Breast epithelium (tissue), 4 donors: ENCODE measurements around the gene SFXN1. TPM values are rescaled to one million over a fixed set of nuclear protein-coding genes. Genes with fewer than 3 reads are reported as not detected.

Experiments
- DNase-seq, 2 donors: peaks; one replicate each; pipeline ENCODE4 v3.0.0-alpha.2; 2019; ENCODE audit warnings: low spot score in 2 of 2
- H3K27ac ChIP-seq, 2 donors: fragments of 200-600 bp; sonication (generic) in 1 of 2; one replicate each; pipeline ENCODE4 v1.5.1; 2016 to 2019; ENCODE audit warnings: mild to moderate bottlenecking in 1 of 2
- H3K27me3 ChIP-seq, 2 donors: fragments of 200-600 bp; sonication (generic) in 1 of 2; one replicate each; pipeline versions ENCODE4 v1.5.1 to v1.6.0; 2017 to 2019; ENCODE audit warnings: control low read depth in 1 of 2, mild to moderate bottlenecking in 1 of 2
- H3K36me3 ChIP-seq: fragments of 200-600 bp; one replicate; pipeline ENCODE4 v1.5.1; 2019
- H3K4me1 ChIP-seq, 2 donors: fragments of 200-600 bp; sonication (generic); one replicate each; pipeline ENCODE4 v1.5.1; 2016 to 2019; ENCODE audit warnings: control low read depth in 1 of 2
- H3K4me3 ChIP-seq, 3 donors: fragments of 200-600 bp; sonication (generic); 1 replicate in 2 of 3; 2 replicates in 1 of 3; pipeline ENCODE4 v1.5.1; 2016 to 2019; ENCODE audit warnings: mild to moderate bottlenecking in 3 of 3, moderate library complexity in 2 of 3
- H3K9me3 ChIP-seq, 2 donors: fragments of 200-600 bp; sonication (generic) in 1 of 2; one replicate each; pipeline ENCODE4 v1.5.1; 2016 to 2019; ENCODE audit warnings: control low read depth in 1 of 2
- CTCF ChIP-seq, 3 donors: fragments of 450-650 bp; IDR thresholded peaks; one replicate each; pipeline ENCODE4 v1.5.1; 2016 to 2017; ENCODE audit warnings: antibody characterized with exemption in 3 of 3, mild to moderate bottlenecking in 3 of 3, moderate library complexity in 3 of 3
- POLR2A ChIP-seq: fragments of 450-650 bp; IDR thresholded peaks from one replicate; pipeline ENCODE4 v1.6.1; 2016; ENCODE audit warnings: antibody characterized with exemption, mild to moderate bottlenecking, moderate library complexity
- POLR2AphosphoS5 ChIP-seq, 3 donors: sonication (generic); formaldehyde crosslinking; IDR thresholded peaks; one replicate each; pipeline ENCODE4 v1.6.1; 2017; ENCODE audit warnings: antibody characterized with exemption in 3 of 3
- intact Hi-C: fragments of 100-400 bp; cut with DNase I; formaldehyde crosslinking; loops from one replicate; pipeline ENCODE4 v1.15.1; 2023; ENCODE audit warnings: low total_unique reads
- total RNA-seq, 3 donors: library from RNA; depleted of rRNA; stranded (reverse); fragments of >200 nt; gene quantifications; one replicate each; pipeline ENCODE4 v1.1.0, GENCODE V29; 2016

Gene SFXN1
- total RNA-seq, 3 donors from 2014 or later: 16.6 to 30.5 (median 20.9) TPM

DNA sequence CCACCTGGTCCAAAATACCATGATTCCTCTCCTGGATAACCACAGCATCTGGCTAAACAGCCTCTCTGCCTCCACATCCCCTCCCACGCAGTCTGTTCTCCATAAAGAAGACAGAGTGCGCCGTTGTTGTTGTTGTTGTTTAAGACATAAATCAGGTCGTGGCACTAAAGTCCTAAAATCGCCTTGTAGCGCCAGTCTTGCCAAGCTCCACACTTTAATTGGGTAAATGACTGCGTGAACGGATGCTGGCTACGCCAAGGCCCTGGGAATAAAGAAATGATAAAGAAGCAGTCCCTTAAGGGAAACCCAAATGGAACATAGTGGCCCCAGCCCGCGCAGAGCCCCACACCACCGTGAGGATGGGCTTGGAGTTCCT, 364 bp upstream of the SFXN1 start:
- no peak for TF ChIP-seq POLR2AphosphoS5 (IDR thresholded peaks at IDR 0.05)
- no peak for TF ChIP-seq POLR2A
- no peak for TF ChIP-seq CTCF (IDR thresholded peaks at IDR 0.05)
- H3K4me3 ChIP-seq: peak overlapping the region; percentile 90 to 99 (median 95)

DNA sequence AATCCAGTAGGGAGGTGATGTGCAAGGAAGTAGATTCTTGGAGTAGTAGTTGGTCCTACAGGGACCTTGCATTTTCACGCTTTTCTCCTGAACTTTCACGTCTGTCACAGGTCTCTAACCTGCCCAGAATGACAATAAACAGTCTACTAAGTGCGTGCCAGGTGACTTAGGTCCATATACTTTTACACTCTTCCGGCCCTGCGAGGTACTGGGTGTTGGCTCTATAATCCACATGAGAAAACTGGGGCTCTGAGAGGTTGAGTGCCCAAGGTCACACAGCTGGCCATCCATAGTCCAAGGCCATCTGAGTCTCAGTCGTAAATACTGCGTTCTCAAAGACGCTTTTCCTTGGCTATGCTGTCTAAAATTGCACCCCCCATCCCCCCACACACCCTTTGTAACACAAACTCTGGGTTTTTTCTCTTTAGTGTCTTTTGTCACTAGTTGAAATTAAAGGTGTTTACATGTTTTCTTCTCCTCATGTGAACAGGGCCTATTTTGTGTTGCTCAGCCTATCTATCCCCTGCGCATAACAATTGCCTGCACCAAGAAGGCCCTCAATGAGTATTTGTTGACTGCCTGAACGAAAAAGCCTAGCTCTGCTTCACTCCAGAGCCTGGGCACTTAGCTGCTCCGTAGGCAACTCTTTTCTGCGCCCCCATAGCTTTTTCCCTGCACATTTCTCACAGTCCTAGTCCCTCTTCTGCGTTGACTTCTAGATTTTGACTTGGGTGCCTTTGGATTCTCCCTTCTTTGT, 943 bp downstream of the SFXN1 start:
- Histone ChIP-seq H3K27me3 (no peaks in the 10 kb centered on the region), H3K27ac (peak overlapping the region; percentile 73 to 87), H3K36me3 (no peaks in the 10 kb centered on the region), H3K4me1 (peaks cover 7 to 8% of the 10 kb centered on the region in 2 donors), H3K4me3 (peak overlapping the region; percentile 90 to 99 (median 95)), H3K9me3 (no peaks in the 10 kb centered on the region)
- intact Hi-C loops: loop anchor here (5.0 kb wide), 1 partner anchor 1583 kb away; no protein-coding TSS in a partner anchor
- DNase-seq: no peak
- TF ChIP-seq POLR2A (no peak), CTCF (IDR thresholded peaks at IDR 0.05) (no peak), POLR2AphosphoS5 (IDR thresholded peaks at IDR 0.05) (no peak)

More for the DNA sequence above, 364 bp upstream of the SFXN1 start:
- H3K4me1 ChIP-seq: peaks cover 7 to 8% of the 10 kb centered on the region in 2 donors
- H3K27ac ChIP-seq: peak overlapping the region; percentile 73 to 87
- H3K36me3 ChIP-seq: no peaks in the 10 kb centered on the region
- no peaks in the 10 kb centered on the region for H3K9me3 ChIP-seq
- no peak for DNase-seq
- intact Hi-C loops: loop anchor here (5.0 kb wide), 1 partner anchor 1584 kb away; no protein-coding TSS in a partner anchor
- H3K27me3 ChIP-seq: no peaks in the 10 kb centered on the region

GRCh38 chr5:175483337-175483736, 5.0 kb downstream of the SFXN1 start:
- intact Hi-C loops: no loop called here
- no peaks in the 10 kb centered on the region for H3K9me3 ChIP-seq
- no peak for TF ChIP-seq CTCF (IDR thresholded peaks at IDR 0.05)
- TF ChIP-seq POLR2A: no peak
- no peak for TF ChIP-seq POLR2AphosphoS5 (IDR thresholded peaks at IDR 0.05)
- no peak overlapping the region for H3K4me3 ChIP-seq
- H3K36me3 ChIP-seq: no peaks in the 10 kb centered on the region
- H3K27ac ChIP-seq: no peak overlapping the region
- H3K4me1 ChIP-seq: peaks cover 7 to 8% of the 10 kb centered on the region in 2 donors
- no peak for DNase-seq
- no peaks in the 10 kb centered on the region for H3K27me3 ChIP-seq

DNA sequence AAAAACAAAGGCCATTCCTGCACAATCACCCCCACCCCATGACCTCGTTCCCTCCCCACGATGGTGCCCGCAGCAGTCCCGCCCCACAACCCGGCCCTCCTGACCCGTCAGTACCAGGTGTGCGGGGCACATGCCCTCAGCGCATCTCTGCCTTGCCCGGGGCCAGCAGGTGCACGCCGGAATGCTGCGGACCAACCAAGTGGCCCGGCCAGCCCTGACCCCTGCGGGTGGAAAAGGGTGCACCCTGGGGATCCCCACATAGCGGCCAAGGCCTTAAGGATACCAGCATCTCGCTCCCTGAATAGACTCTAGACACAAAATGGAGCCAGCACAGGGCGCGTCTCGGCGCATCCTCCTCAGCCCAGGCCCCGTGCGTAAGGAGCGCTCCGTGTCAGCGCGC, 6.0 kb downstream of the SFXN1 start:
- TF ChIP-seq CTCF (IDR thresholded peaks at IDR 0.05) (no peak), POLR2A (no peak), POLR2AphosphoS5 (IDR thresholded peaks at IDR 0.05) (no peak)
- Histone ChIP-seq H3K27ac (no peak overlapping the region), H3K27me3 (no peaks in the 10 kb centered on the region), H3K9me3 (no peaks in the 10 kb centered on the region), H3K4me3 (no peak overlapping the region), H3K4me1 (peaks cover 4 to 5% of the 10 kb centered on the region in 2 donors), H3K36me3 (no peaks in the 10 kb centered on the region)
- no peak for DNase-seq
- intact Hi-C loops: no loop called here

- H3K27me3 ChIP-seq: no peaks in the 10 kb centered on the region
- H3K4me3 ChIP-seq: no peak overlapping the region
- intact Hi-C loops: no loop called here
- no peak for DNase-seq
- no peaks in the 10 kb centered on the region for H3K9me3 ChIP-seq
- H3K36me3 ChIP-seq: no peaks in the 10 kb centered on the region
- no peak overlapping the region for H3K27ac ChIP-seq
- TF ChIP-seq POLR2AphosphoS5 (IDR thresholded peaks at IDR 0.05) (no peak), POLR2A (no peak), CTCF (IDR thresholded peaks at IDR 0.05) (no peak)
- H3K4me1 ChIP-seq: no peaks in the 10 kb centered on the region
Measured at GRCh38 chr5:175484829-175485228, 6.5 kb downstream of the SFXN1 start.
